Measurements from ENCODE around the gene TMED7.

GRCh38 chr5:115585265-115585664 lies 40.6 kb downstream of the TMED7 start:
- TF ChIP-seq CTCF (conservative IDR thresholded peaks at IDR 0.05 in 1 of 2, IDR thresholded peaks at IDR 0.05 in 1 of 2; ENCODE audit: extremely low read depth in 1 of 2, insufficient read depth in 1 of 2, low read depth in 1 of 2, low read length in 2 of 2): no peak
- no peak for TF ChIP-seq EZH2 (IDR thresholded peaks at IDR 0.05; ENCODE audit: borderline replicate concordance, low read length)

All from mammary epithelial cell (primary cell).